NCI-H446 (cell line): ENCODE results near the gene C6orf132.

Experiments used
- DNase-seq, 2 experiments: peaks; one replicate each; lab custom pipeline; 2025; lab: John Stamatoyannopoulos, UW

Gene C6orf132

DNA sequence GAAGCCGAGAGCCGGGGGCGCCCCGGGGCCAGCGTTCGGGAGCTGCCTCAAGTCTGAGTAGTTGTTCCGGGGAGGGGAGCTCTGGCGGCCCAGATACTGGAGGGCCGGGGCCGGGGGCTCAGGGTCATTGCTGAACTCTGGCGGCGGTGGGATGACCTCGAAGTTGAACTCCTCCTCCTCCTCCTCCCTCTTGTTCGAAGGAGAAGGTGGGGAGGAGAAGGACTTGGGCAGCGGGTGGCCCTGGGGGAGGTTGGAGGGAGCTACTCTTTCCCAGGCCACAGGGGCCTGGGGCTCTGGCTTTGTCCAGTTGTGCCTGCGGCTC is 37.7 kb downstream of the C6orf132 start:
- DNase-seq, result no peak

DNA sequence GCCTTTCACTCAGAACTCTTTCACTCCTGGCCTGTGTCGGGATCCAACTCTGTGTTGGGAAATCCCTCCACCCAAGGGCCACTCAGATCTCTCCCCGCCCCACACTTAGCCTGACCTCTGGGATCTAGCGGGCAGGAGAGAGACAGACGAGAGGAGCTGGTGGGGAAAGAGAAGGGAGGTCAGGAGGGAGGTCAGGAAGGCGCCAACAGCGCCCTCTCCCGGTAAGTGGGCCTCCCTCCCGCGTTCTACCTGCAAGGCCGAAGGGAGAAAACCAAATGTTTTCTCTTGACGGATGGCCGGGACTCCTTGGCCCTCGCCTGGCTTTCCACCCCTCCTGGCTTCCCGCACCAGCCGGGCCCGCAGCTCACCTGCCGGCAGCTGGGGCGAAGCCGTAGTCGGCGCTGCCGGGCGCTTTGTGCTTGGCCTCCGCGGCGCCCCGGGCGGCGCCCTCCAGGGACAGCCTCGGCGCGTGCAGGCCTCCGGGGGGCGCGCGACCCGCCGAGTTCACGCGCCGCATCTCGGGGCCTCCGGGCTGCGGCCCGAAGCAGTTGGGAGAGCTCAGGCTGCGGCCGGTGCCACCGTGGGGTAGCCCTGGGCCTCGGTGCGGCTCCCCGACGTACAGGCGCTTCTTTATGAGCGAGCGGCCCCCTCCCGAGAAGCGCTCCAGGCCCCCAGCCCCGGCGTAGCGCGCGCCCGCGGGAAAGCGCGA is 38.2 kb downstream of the C6orf132 start:
- no peak for DNase-seq

DNA sequence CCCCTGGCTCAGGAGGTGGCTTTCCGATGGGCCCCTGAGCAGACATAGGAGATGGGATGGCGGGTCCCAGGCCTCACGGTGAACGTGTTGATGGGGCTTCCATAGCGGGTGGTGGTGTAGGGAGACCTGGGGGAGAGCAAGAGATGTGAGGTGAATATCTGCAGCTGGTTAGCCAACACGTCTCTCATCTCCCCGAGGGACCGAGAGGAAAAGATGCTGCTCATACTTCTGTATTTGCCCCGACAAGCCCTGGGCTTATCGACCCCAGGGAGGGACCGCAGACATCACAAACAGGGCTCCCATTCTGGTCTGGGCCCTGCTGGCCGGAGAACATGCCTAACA is 38.7 kb downstream of the C6orf132 start:
- no peak for DNase-seq

DNA sequence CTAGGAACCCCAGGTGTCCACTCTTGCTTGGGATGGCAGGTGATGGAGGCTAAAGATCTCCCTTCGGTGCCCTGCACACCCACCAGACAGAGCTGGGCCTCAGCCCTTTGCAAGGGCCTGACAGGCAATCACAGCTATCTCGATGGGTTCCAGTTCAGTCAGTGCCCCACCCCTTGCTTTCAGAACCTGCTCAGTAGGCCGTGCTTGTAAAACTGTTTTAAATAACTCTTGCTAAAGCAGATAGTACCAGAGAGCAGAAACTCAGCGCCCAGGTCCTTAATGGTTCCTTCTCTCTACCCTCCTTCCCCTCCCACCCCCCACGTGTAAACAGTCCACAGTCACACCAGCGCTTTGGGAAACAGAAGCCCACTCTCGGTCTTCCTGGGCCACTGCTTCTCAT is 39.2 kb downstream of the C6orf132 start:
- no peak for DNase-seq

DNA sequence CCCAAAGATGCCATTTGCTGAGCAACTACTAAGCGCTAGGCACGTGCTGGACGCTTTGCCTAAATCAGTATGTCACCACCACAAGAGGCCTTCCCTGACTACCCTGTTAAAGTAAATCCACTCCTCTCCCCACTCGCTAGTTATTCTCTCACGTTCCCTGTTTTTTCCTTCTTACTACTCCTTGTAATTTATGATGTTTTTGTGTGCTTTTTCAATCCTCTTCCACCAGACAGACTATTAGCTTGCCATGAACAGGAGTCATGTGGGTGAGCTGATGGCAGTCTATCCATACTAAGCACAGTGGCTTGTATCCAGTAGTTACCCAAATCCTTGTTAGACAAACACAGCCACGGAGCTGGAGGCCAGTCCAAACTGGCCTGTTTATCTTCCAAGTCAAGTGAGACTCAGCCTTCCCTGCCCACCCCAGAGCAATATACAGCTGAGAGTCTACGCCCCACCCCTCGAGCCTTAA is 41.2 kb downstream of the C6orf132 start:
- no peak for DNase-seq

DNA sequence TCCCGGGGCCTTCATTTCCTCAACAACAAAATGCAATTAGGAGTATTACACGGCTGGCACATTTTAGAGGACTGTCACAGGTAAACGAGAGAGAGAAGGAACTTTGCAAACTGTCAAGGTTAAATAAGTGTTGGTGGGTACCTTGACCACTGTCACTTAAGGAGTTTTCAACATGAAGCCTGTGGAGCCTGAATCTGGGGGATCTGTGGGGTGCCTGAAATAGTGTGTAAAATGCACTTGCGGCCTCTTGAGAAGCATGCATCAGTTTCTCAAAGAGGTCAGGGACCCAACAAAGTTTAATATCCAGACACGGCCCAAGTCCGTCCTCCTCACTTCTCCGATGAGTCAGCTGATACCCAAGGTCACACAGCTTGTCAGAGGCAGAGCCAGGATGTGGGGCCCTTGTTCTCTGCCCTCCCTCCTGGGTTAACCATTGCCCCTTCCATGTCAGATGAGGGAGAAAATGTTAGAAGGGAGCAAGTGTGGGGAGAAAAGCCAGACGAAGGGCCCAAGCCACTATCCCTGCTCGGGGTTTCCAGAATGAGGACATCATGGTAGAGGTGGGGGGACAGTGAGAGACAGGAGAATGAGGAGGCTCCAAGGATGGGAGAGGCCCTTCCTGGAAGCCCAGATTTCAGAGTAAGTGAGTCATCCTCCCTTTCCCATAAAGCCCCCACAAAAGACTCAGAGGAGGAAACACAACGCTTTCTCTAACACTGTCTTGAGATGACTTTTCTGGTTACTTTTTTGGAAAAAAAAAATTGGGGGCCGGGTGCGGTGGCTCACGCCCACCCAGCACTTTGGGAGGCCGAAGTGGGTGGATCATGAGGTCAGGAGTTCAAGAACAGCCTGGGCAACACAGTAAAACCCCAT is 42.2 kb downstream of the C6orf132 start:
- no peak for DNase-seq

DNA sequence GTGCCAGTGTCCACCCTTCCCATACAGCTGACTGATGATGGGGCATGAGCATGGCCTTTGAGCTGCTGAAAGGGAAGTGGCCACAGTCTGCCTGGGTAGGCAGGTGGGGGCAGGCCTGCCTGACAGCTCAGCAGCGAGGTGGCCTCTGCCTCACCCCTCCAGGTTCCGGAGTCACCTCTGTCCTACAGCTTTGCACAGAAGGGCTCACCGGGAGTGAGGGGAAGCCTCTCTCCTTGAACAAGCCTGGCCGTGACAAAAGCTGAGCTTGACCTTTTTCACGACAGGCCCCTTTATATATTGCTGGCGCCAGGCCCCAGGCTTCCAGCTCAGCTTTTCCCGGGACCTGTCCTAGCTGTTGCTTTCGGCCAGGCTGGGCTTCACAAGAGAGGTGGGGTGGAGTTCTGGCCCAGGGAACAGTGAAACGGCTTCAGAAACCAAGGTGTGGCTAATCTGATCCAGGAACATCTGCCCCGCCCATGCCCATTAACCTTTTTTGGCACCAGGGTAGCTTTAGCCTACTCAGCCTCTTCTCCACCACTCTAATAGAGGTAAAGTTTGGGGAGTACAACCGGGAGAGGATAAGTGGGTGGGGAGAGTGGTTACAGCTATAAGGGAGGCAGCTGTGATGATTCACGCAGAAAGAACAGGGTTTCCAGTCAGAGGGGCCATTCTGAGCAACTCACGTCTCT is 42.9 kb downstream of the C6orf132 start:
- DNase-seq, result no peak

DNA sequence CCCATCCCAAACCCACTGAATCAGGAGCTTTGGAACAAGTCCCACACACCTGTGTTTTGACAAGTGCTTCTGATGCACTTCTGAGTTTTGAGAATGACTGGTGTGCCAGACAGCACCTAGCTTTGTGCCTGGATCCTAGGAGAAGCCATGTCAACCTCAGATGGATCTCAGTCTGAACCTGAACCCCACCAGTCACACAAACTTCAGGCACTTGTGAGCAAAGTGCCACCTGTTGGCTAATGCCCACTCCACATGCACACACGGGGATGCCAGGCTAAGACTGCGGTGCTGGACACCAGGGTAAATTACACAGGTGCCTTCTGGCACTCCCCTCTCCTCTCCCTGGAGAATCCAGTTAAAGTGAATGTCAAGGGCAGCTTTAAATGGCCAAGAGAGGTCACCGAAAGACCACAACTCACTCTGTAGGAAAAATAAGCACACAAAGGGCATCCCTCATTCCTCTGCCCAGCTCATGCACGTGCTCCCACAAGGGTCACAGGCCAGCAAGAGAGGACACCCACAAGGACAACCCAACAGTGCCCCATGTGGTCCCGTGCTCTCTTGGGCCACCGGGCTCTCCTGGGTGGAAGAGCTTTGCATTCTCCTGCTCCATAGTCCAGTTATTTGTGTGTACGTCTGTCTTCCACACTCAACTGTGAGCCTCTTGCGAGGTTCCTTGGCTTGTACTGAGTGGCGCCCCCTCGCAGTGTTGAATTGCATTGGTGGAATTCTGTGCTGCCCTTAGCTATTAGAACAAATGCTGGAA is 46.5 kb downstream of the C6orf132 start:
- no peak for DNase-seq

DNA sequence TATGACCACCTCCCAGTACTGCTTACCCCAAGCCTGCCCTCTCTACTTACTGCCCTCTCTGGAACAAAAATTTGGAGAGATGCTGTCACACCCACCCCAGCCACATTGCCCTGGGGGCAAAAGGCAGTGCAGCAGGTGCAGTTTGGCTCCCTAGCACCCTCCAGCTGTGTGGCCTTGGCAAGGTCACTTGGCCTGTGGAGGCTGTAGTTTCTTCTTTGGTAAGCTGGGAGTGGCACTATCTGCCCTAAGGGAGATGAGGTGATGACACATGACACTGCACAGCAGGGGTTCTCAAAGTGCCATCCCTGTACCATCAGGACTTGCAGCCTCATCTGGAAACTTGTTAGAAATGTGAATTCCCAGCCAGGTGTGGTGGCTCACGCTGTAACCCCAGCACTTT is 47.3 kb downstream of the C6orf132 start:
- no peak for DNase-seq

DNA sequence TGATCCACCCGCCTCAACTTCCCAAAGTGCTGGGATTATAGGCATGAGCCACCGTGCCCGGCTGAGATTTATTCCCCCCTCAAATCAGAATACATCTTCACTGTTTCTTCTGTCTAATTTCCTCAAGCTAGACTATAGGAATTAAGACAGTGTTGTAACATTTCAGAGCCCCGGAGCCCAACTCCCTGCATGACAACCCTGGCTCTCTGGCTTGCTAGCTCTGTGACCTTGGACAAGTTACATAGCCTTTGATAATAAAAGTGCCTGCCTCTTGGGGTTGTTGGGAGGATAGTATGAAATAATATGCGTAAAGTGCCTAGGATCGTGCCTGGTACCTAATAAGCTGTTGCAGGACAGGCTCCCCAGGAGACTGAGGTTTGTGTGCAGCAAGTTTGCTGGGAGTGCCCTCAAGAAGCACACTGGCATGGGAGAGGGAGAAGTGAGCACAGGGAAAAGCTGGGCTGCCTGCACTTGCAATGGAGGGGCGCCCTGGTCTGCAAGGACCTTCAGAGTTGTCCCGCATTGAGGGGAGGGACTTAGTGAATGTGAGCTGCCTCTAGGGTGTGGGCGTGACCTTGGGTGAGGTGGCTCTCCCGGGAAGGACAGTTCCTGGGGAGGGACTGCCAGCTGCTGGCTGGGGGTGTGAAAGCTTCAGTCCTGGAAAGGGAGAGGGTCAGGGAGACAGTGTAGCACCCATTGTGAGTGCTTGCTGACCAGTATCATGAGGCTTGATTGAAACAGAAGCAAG is 48.7 kb downstream of the C6orf132 start:
- no peak for DNase-seq

DNA sequence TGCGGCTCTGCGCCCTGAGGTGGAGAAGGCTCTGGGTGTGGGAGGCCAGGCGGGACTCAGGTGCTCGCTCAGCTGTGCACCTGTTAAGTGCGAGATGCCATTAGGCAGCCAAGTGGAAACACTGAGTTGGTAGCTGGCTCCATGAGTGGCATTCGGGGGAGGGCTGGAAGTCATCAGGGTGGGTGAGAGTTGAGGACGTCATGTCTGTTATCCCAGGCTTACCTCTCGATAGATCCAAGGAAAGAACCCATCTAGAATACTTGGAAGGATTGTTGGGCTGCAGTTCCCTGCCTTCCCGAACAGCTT is 50.7 kb downstream of the C6orf132 start:
- DNase-seq, result no peak

DNA sequence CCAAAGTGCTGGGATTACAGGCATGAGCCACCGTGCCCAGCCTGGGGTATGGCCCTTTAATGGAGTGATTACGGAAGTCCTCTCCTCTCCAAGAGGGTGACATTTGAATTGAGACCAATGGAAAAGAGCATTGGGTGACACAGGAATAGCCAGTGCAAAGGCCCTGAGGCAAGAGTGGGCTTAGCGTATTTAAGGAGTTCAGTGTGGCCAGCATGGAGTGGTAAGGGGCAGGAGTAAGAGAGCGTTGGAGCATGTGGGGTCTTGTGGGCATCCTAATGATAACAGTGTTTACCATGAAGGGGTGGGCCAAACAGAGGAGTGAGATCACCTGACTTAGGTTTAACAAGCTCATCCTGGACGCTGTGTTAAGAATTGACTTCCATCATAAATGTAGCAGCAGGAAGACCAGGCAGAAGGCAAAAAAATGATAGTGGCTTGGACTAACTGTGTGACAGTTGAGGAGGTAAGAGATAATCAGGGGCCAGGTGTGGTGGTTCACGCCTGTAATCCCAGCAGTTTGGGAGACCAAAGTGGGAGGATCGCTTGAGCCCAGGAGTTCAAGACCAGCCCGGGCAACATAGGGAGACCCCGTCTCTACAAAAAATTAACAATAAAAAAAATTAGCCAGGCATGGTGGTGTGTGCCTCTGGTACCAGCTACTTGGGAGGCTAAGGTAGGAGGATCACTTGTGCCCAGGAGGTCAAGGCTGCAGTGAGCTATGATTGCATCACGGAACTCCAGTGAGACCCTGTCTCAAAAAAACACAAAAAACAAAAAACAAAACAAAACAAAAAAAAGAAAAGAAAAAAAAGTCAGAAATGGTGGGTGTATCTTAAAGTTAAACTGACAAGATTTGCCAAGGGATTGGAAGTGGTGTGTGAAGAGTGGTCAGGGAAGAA is 51.4 kb downstream of the C6orf132 start:
- DNase-seq, result no peak

DNA sequence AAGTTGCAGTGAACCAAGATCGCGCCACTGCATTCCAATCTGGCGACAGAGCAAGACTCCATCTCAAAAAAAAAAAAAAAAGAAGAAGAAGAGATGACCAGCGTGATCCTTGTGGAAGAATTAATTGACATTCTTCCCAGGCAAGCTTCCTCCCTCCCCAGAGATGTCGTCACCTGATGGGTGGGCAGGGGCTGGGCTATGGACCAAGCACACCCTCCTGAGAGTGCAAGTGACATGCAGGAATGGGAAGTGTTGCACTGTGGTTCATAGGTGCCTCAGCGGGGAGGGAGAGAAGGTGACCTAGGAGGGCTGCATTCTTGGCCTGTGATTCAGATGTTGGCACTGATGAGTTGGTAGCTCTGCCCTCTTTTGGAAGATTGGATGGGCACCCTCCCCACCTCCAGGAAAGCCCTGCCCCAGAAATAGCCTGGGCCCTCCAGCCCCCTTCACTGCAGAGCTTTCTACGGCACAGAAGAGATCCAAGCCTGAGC is 54.3 kb downstream of the C6orf132 start:
- DNase-seq, result no peak

DNA sequence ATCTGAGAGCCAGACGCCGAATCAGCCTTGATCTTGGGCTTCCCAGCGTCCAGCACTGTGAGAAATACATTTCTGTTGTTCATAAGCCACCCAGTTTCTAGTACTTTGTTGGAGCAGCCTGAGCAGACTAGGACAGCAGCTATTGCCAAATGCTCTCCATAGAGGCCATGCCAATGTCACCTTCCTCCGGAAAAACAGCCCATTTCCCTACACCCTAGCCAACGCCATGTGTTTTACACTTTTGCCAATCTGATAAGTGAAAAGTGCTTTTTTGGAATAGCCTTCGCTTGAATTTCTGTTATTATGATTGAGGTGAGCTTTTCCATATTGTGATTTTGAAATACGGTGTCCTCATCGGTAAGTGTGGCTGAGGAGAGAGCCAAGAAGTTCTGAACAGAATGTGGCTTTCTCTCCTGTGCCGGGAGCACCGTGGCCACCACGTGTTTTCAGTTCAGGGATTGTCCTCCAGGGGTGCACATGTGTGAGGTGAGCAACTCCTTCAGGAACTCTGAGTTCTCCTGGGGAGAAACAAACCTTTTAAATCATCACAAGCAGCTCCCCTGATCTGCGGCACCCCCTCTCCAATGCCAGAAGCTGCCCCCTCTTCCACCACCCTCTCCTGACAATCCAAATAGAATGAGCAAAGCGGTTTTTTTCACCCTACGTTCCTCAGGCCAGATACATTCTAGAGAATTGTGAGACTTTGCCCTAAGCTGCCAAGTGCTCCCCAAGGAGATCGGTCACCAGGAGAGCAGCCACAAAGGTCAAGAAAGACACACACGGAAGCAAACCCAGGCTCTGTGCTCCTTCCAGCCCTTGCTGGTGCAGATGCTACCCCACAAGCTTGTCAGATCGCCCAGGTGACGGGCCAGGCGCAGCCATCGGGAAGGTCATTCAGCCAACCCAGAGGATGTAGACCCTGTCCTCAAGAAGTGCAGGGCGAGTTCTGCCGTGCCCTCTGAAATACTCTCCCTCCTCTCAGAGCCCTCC is 56.1 kb downstream of the C6orf132 start:
- no peak for DNase-seq

DNA sequence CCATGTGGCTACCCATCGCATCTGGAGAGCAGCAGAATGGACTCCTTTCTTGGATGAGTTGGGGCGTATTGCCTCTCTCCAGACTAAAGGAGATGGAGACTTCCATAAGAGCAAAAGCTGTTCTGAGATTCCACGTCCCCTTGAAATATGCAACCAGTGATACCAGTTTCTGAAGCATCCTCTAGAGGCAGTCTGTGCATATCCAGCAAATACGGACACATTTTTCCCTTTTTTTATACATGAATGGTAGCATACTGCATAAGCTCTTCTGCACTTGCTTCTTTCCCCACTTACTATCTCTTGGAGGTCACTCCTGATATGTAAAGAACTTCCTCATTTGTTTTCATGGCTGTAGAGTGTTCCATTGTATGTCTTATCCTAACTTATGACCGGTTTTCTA is 57.5 kb downstream of the C6orf132 start:
- DNase-seq, result no peak

DNA sequence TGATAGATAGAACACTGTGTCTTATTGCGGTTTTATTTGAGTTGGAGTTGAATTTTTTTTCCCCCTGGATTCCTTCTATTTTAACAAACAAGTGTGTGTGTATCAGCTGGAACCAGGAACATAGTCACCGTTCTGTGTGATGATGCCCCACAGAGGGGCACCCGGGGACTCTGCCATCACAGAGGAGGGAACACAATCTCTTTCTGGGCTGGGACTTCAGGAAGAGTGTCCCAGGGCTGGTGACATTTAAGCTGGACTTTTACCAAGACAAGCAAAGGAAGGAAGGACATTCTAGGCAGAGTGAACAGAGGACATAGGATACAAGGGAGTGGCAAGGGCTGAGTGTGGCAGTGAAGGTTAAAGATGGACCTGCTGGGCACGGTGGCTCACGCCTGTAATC is 58.9 kb downstream of the C6orf132 start:
- DNase-seq, result no peak

DNA sequence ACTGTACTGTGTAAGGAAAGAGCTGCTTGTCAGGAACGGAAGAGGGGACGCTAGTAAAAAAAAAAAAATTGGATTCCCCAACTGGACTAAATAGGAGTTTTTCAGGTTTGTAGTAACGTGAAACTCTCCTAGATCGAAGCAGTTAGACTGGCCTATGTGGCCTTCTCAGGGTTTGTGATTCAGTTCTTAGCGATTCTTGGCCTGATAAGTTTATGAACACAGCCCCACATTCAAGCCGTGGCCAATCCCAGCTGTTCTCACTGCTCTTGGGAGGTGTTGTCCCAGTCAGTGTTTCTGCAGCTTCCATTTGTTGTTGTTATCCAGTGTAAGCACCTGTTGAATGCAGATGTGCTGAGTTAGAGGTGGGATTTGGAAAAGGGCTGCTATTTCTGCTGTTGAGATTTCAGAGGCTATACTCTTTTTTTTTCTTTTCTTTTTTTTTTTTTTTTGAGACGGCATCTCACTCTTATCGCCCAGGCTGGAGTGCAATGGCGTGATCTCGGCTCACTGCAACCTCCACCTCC is 62.4 kb downstream of the C6orf132 start:
- no peak for DNase-seq

DNA sequence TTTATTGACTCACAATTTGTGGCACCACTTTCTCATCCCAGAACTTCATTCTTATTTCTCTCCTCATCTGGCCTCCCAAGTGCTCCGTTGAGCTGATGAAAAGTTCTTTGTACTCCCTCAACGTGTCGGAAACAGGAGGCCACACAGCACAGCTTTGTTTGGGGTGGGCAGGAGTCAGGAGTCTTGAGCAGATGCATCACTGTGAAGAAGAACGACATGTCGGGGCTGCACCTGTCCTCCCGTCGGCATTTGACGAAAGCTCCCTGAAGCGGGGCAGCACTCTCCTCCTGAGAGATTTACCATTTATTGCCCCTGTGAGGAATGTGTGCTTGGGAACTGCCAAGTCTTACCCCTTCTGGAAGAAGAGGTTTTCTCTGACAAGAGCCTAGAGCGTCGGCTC is 64.0 kb downstream of the C6orf132 start:
- DNase-seq, result no peak
